ENCODE data around the gene FGF7.
"Not testable (repeated sequence)": the region's sequence is repeated elsewhere in the genome, so short reads cannot be mapped to it uniquely, and the experiment has no call there.

FGF7 gene

GRCh38 chr15:49495993-49496753 lies 73.1 kb downstream of the FGF7 start:
- no peak for DNase-seq

- DNase-seq = no peak
These were observed 78.5 kb downstream of the FGF7 start for GRCh38 chr15:49501586-49501985.

- no peak for DNase-seq
These were observed 83.3 kb downstream of the FGF7 start for GRCh38 chr15:49506341-49506740.

GRCh38 chr15:49507261-49507660 lies 84.2 kb downstream of the FGF7 start:
- DNase-seq = no peak

- not testable (repeated sequence) for DNase-seq
These were observed 89.7 kb downstream of the FGF7 start for GRCh38 chr15:49512739-49513138.

- no peak for DNase-seq
These were observed 98.8 kb downstream of the FGF7 start for GRCh38 chr15:49521802-49522201.

GRCh38 chr15:49528289-49528688 lies 105.2 kb downstream of the FGF7 start:
- no peak for DNase-seq

GRCh38 chr15:49530092-49530491 lies 107.0 kb downstream of the FGF7 start:
- no peak for DNase-seq

Measured in DMS79 (cell line).